ENCODE results near the gene SLC11A2. TPM values are rescaled to one million over a fixed set of nuclear protein-coding genes. Genes with fewer than 3 reads are reported as not detected.

SLC11A2 gene
- total and polyA plus RNA-seq, 2 experiments from 2014 or later, result 19.4 to 48.9 TPM

GRCh38 chr12:50981319-50982239 is 44.6 kb downstream of the SLC11A2 start:
- Histone ChIP-seq H2AFZ (no peak overlapping the region), H4K20me1 (replicated peaks; ENCODE audit: insufficient read depth) (no peaks in the 10 kb centered on the region), H3K36me3 (ENCODE audit: insufficient read depth) (no peaks in the 10 kb centered on the region), H3K4me3 (no peak overlapping the region), H3K4me1 (ENCODE audit: insufficient read depth) (0 out of 2 replicates have a peak, but pooled peaks cover 4% of the 10 kb centered on the region), H3K79me2 (replicated peaks; ENCODE audit: insufficient read depth) (no peaks in the 10 kb centered on the region), H3K27ac (ENCODE audit: low read depth) (no peak overlapping the region), H3K9me2 (ENCODE audit: insufficient read depth) (no peaks in the 10 kb centered on the region), H3K27me3 (ENCODE audit: insufficient read depth) (no peaks in the 10 kb centered on the region), H3F3A (replicated peaks; ENCODE audit: low read depth) (no peaks in the 10 kb centered on the region), H3K4me2 (no peak overlapping the region)
- H3K27me3 Mint-ChIP-seq (ENCODE audit: insufficient read depth, low read depth, poor library complexity), result no peaks in the 10 kb centered on the region
- no peak overlapping the region for H3K4me3 Mint-ChIP-seq
- H3K36me3 Mint-ChIP-seq (ENCODE audit: low read depth), result peaks cover 7% of the 10 kb centered on the region; the same call in 2 of the 3 replicates
- ATAC-seq (no peak), DNase-seq (ENCODE audit: low spot score) (no peak)
- peaks cover 2% of the 10 kb centered on the region; the same call in 1 of the 3 replicates for H3K4me1 Mint-ChIP-seq
- no peak overlapping the region for H3K27ac Mint-ChIP-seq
- TF ChIP-seq POLR2AphosphoS5 (IDR thresholded peaks at IDR 0.05; ENCODE audit: low read depth), result no peak
- no peak for TF ChIP-seq ZNF114 (CRISPR knock-in tag; IDR thresholded peaks at IDR 0.05)
- H3K9me3 Mint-ChIP-seq, result no peaks in the 10 kb centered on the region

- Mint-ChIP-seq H3K4me3 (no peak overlapping the region), H3K9me3 (no peaks in the 10 kb centered on the region), H3K27ac (no peak overlapping the region), H3K4me1 (peaks cover 2% of the 10 kb centered on the region; the same call in 1 of the 3 replicates), H3K27me3 (ENCODE audit: insufficient read depth, low read depth, poor library complexity) (no peaks in the 10 kb centered on the region), H3K36me3 (ENCODE audit: low read depth) (peaks cover 7% of the 10 kb centered on the region; the same call in 2 of the 3 replicates)
- no peak overlapping the region for H3K4me2 ChIP-seq
- H4K20me1 ChIP-seq (replicated peaks; ENCODE audit: insufficient read depth), result no peaks in the 10 kb centered on the region
- H2AFZ ChIP-seq, result no peak overlapping the region
- no peaks in the 10 kb centered on the region for H3F3A ChIP-seq (replicated peaks; ENCODE audit: low read depth)
- H3K79me2 ChIP-seq (replicated peaks; ENCODE audit: insufficient read depth), result no peaks in the 10 kb centered on the region
- 0 out of 2 replicates have a peak, but pooled peaks cover 4% of the 10 kb centered on the region for H3K4me1 ChIP-seq (ENCODE audit: insufficient read depth)
- no peak for ATAC-seq
- H3K27me3 ChIP-seq (ENCODE audit: insufficient read depth), result no peaks in the 10 kb centered on the region
- H3K9me2 ChIP-seq (ENCODE audit: insufficient read depth), result no peaks in the 10 kb centered on the region
- no peak overlapping the region for H3K27ac ChIP-seq (ENCODE audit: low read depth)
- no peak for DNase-seq (ENCODE audit: low spot score)
- H3K36me3 ChIP-seq (ENCODE audit: insufficient read depth), result no peaks in the 10 kb centered on the region
- H3K4me3 ChIP-seq, result no peak overlapping the region
- TF ChIP-seq NANOG (IDR thresholded peaks at IDR 0.05; ENCODE audit: borderline replicate concordance) (no peak), REST (IDR thresholded peaks at IDR 0.05; ENCODE audit: unreplicated experiment) (no peak), CREB1 (CRISPR knock-in tag; IDR thresholded peaks at IDR 0.05; ENCODE audit: low read depth) (no peak), CTCF (conservative IDR thresholded peaks at IDR 0.05; ENCODE audit: low read depth in 2 of 2) (no peak)
- TF ChIP-seq, protein P1, sequence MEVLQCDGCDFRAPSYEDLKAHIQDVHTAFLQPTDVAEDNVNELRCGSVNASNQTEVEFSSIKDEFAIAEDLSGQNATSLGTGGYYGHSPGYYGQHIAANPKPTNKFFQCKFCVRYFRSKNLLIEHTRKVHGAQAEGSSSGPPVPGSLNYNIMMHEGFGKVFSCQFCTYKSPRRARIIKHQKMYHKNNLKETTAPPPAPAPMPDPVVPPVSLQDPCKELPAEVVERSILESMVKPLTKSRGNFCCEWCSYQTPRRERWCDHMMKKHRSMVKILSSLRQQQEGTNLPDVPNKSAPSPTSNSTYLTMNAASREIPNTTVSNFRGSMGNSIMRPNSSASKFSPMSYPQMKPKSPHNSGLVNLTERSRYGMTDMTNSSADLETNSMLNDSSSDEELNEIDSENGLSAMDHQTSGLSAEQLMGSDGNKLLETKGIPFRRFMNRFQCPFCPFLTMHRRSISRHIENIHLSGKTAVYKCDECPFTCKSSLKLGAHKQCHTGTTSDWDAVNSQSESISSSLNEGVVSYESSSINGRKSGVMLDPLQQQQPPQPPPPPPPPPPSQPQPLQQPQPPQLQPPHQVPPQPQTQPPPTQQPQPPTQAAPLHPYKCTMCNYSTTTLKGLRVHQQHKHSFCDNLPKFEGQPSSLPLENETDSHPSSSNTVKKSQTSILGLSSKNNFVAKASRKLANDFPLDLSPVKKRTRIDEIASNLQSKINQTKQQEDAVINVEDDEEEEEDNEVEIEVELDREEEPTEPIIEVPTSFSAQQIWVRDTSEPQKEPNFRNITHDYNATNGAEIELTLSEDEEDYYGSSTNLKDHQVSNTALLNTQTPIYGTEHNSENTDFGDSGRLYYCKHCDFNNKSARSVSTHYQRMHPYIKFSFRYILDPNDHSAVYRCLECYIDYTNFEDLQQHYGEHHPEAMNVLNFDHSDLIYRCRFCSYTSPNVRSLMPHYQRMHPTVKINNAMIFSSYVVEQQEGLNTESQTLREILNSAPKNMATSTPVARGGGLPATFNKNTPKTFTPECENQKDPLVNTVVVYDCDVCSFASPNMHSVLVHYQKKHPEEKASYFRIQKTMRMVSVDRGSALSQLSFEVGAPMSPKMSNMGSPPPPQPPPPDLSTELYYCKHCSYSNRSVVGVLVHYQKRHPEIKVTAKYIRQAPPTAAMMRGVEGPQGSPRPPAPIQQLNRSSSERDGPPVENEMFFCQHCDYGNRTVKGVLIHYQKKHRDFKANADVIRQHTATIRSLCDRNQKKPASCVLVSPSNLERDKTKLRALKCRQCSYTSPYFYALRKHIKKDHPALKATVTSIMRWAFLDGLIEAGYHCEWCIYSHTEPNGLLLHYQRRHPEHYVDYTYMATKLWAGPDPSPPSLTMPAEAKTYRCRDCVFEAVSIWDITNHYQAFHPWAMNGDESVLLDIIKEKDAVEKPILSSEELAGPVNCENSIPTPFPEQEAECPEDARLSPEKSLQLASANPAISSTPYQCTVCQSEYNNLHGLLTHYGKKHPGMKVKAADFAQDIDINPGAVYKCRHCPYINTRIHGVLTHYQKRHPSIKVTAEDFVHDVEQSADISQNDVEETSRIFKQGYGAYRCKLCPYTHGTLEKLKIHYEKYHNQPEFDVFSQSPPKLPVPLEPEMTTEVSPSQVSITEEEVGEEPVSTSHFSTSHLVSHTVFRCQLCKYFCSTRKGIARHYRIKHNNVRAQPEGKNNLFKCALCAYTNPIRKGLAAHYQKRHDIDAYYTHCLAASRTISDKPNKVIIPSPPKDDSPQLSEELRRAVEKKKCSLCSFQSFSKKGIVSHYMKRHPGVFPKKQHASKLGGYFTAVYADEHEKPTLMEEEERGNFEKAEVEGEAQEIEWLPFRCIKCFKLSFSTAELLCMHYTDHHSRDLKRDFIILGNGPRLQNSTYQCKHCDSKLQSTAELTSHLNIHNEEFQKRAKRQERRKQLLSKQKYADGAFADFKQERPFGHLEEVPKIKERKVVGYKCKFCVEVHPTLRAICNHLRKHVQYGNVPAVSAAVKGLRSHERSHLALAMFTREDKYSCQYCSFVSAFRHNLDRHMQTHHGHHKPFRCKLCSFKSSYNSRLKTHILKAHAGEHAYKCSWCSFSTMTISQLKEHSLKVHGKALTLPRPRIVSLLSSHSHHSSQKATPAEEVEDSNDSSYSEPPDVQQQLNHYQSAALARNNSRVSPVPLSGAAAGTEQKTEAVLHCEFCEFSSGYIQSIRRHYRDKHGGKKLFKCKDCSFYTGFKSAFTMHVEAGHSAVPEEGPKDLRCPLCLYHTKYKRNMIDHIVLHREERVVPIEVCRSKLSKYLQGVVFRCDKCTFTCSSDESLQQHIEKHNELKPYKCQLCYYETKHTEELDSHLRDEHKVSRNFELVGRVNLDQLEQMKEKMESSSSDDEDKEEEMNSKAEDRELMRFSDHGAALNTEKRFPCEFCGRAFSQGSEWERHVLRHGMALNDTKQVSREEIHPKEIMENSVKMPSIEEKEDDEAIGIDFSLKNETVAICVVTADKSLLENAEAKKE (CRISPR knock-in tag; IDR thresholded peaks at IDR 0.05), result no peak
Measured at GRCh38 chr12:50980545-50980944, 45.6 kb downstream of the SLC11A2 start.

Data from GM23338 (cell line).